Stomach (tissue), 19 donors: Measurements from ENCODE around the gene SNX1. TPM values are rescaled to one million over a fixed set of nuclear protein-coding genes. Genes with fewer than 3 reads are reported as not detected.

Source experiments
- DNase-seq, 2 donors: peaks; one replicate each; pipeline versions ENCODE4 v3.0.0 to v3.0.0-alpha.2; 2013 to 2019
- H3K27ac ChIP-seq, 5 donors: fragments of 200-600 bp in 4 of 5; sonication (generic) in 4 of 5; one replicate each; pipeline ENCODE4 v1.5.1; 2013 to 2019; ENCODE audit warnings: mild to moderate bottlenecking in 1 of 5, moderate library complexity in 1 of 5
- H3K27me3 ChIP-seq, 3 donors: fragments of 200-600 bp; sonication (generic); one replicate each; pipeline ENCODE4 v1.5.1; 2017 to 2019; ENCODE audit warnings: mixed run types in 1 of 3
- H3K36me3 ChIP-seq, 4 donors: fragments of 200-600 bp; sonication (generic); 1 replicate in 3 of 4; 2 replicates in 1 of 4; pipeline ENCODE4 v1.5.1; 2016 to 2019
- H3K4me1 ChIP-seq, 4 donors: fragments of 200-600 bp; sonication (generic); one replicate each; pipeline ENCODE4 v1.5.1; 2016 to 2019
- H3K4me3 ChIP-seq, 4 donors: fragments of 200-600 bp; sonication (generic) in 3 of 4; one replicate each; pipeline ENCODE4 v1.5.1; 2016 to 2019; ENCODE audit warnings: mild to moderate bottlenecking in 1 of 4
- H3K9me3 ChIP-seq, 4 donors: fragments of 200-600 bp; sonication (generic); one replicate each; pipeline ENCODE4 v1.5.1; 2016 to 2019
- CTCF ChIP-seq, 7 experiments: fragments of 450-650 bp in 4 of 7; fragments of 200-600 bp in 3 of 7; sonication (generic) in 3 of 7; IDR thresholded peaks; one replicate each; pipeline ENCODE4 v1.5.1; 2016 to 2019; ENCODE audit warnings: antibody characterized with exemption in 7 of 7, control low read depth in 2 of 7, mild to moderate bottlenecking in 1 of 7
- EP300 ChIP-seq: sonication (generic); formaldehyde crosslinking; IDR thresholded peaks from one replicate; pipeline ENCODE4 v1.6.1; 2017; ENCODE audit warnings: antibody characterized with exemption
- POLR2A ChIP-seq, 4 donors: fragments of 450-650 bp; IDR thresholded peaks; one replicate each; pipeline ENCODE4 v1.6.1; 2016; ENCODE audit warnings: antibody characterized with exemption in 4 of 4, control low read depth in 2 of 4, mild to moderate bottlenecking in 1 of 4, moderate library complexity in 1 of 4
- POLR2AphosphoS5 ChIP-seq, 3 donors: sonication (generic); formaldehyde crosslinking; IDR thresholded peaks; one replicate each; pipeline ENCODE4 v1.6.1; 2016; ENCODE audit warnings: antibody characterized with exemption in 3 of 3
- WGBS, 5 donors: extraction: QIAGEN DNeasy Blood & Tissue Kit in 3 of 5; methylation state at CpG; one replicate each; pipeline versions ENCODE4 v1.1.5 to v1.1.7; 2013 to 2018; 5-methylcytosine and 5-hydroxymethylcytosine counted together
- intact Hi-C: fragments of 100-400 bp; cut with DNase I; formaldehyde crosslinking; loops from one replicate; pipeline ENCODE4 v1.15.1; 2023; ENCODE audit warnings: low total_unique reads
- long read RNA-seq, 10 donors: transcript quantifications; one replicate each; lab custom pipeline, GENCODE V29; 2026
- polyA plus RNA-seq, 3 donors: library from polyadenylated mRNA; stranded (reverse); fragments of 200-250 nt; gene quantifications; one replicate each; pipeline ENCODE4 v1.2.3, GENCODE V29; 2013
- total RNA-seq, 5 donors: library from RNA; depleted of rRNA; stranded (reverse); fragments of >200 nt; gene quantifications; one replicate each; pipeline versions ENCODE4 v1.1.0 to v1.2.3, GENCODE V29; 2014 to 2016
- donor health status: healthy with polysubstance abuse.
- donor health status: Bipolar disorder and iron deficiency.
- donor health status: healthy.

Gene SNX1
- total RNA-seq, result 100 to 1,000 TPM in 1 of 5 donors, 10 to 100 TPM in 4; 61.2 to 119 (median 64.8) TPM
- 10 to 100 TPM; 38.8 to 62.3 (median 57.5) TPM for polyA plus RNA-seq
- long read RNA-seq, donor 1, transcript SNX1-208 (15 exons, 1,971 nt), result major isoform, 7 of 16 reads
- long read RNA-seq, donor 1, partial matches to known transcripts, result 9 of 16 reads
- long read RNA-seq, donor 1, other reads (novel, unspliced or antisense), result 0 of 16 reads
- long read RNA-seq, donor 2, transcript SNX1-208 (15 exons, 1,971 nt), result major isoform, 15 of 22 reads
- long read RNA-seq, donor 2, partial matches to known transcripts, result 6 of 22 reads
- long read RNA-seq, donor 2, other reads (novel, unspliced or antisense), result 0 of 22 reads
- long read RNA-seq, donor 3, transcript SNX1-208 (15 exons, 1,971 nt), result major isoform, 8 of 8 reads
- long read RNA-seq, donor 3, partial matches to known transcripts, result 0 of 8 reads
- long read RNA-seq, donor 3, other reads (novel, unspliced or antisense), result 0 of 8 reads
- long read RNA-seq, donor 4, partial matches to known transcripts, result 0 of 3 reads
- long read RNA-seq, donor 4, other reads (novel, unspliced or antisense), result 0 of 3 reads
- long read RNA-seq, donor 5, transcript SNX1-208 (15 exons, 1,971 nt), result major isoform, 11 of 17 reads
- long read RNA-seq, donor 5, partial matches to known transcripts, result 6 of 17 reads
- long read RNA-seq, donor 5, other reads (novel, unspliced or antisense), result 0 of 17 reads
- long read RNA-seq, donor 6, transcript SNX1-208 (15 exons, 1,971 nt), result major isoform, 35 of 119 reads
- long read RNA-seq, donor 6, partial matches to known transcripts, result 82 of 119 reads
- long read RNA-seq, donor 6, other reads (novel, unspliced or antisense), result 0 of 119 reads
- long read RNA-seq, donor 7, transcript SNX1-208 (15 exons, 1,971 nt), result major isoform, 13 of 25 reads
- long read RNA-seq, donor 7, partial matches to known transcripts, result 9 of 25 reads
- long read RNA-seq, donor 7, other reads (novel, unspliced or antisense), result 0 of 25 reads
- long read RNA-seq, donor 8, transcript SNX1-208 (15 exons, 1,971 nt), result major isoform, 11 of 23 reads
- long read RNA-seq, donor 8, partial matches to known transcripts, result 12 of 23 reads
- long read RNA-seq, donor 8, other reads (novel, unspliced or antisense), result 0 of 23 reads
- long read RNA-seq, donor 9, transcript SNX1-208 (15 exons, 1,971 nt), result major isoform, 5 of 12 reads
- long read RNA-seq, donor 9, partial matches to known transcripts, result 7 of 12 reads
- long read RNA-seq, donor 9, other reads (novel, unspliced or antisense), result 0 of 12 reads
- long read RNA-seq, donor 10, transcript SNX1-208 (15 exons, 1,971 nt), result major isoform, 7 of 8 reads
- long read RNA-seq, donor 10, partial matches to known transcripts, result 0 of 8 reads
- long read RNA-seq, donor 10, other reads (novel, unspliced or antisense), result 0 of 8 reads

DNA sequence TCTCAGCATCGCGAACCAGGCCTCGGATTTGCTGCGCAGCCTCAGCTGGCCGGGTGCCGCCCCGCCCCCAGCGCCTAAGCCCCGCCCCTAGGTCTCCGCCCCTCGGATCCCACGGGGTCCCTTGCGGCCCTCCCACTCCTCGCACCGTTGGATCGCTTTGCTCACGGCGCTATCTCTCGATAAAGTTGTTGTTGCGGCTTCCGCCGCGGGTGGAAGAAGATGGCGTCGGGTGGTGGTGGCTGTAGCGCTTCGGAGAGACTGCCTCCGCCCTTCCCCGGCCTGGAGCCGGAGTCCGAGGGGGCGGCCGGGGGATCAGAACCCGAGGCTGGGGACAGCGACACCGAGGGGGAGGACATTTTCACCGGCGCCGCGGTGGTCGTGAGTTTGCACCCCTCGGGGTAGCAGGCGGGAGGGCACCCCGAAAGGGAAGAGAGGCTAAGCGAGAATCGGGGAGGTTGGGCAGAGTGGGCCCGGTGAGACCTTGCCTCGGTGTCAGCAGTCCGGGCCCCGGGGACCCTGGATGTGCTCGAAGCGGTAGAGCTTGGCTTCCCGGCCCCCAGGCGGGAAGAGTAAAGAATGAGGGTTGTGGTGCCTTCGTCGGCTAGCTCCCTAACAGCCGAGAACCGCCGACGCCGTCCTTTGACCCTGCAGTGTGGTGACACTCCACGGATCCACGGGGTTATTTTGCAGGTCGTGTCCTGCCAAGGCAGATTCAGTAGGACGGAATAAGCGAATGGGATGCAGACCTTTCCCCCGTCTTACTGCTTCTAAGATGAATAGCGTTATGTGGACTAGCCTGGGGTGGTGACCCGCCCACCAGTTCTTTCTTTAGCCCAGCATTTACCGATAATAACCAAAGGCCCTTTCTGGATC lies at the start of gene SNX1:
TSS of gene SNX1 (plus strand) at position 188 of the 873 bp plus-strand sequence. CDS start at position 220, 32 bp downstream.
- DNase-seq, result peak; percentile 94 to 98
- Histone ChIP-seq H3K4me1 (peaks cover 34 to 84% (median 74%) of the 10 kb centered on the region in 4 donors), H3K27me3 (no peaks in the 10 kb centered on the region), H3K27ac (peak within 1 kb of the TSS; percentile 80 to 95 (median 92)), H3K9me3 (no peaks in the 10 kb centered on the region), H3K36me3 (no peaks in the 10 kb centered on the region), H3K4me3 (peak within 1 kb of the TSS; percentile 74 to 97 (median 90))
- peak; percentile 99 to 100 (median 100) for TF ChIP-seq POLR2AphosphoS5 (IDR thresholded peaks at IDR 0.05)
- peak in 2 of 7 experiments; percentile 22 to 26 for TF ChIP-seq CTCF (IDR thresholded peaks at IDR 0.05)
- peak in 2 of 4 donors; percentile 68 to 93 for TF ChIP-seq POLR2A (IDR thresholded peaks at IDR 0.05)
- no peak for TF ChIP-seq EP300
- intact Hi-C loops, result loop anchor here (10.0 kb wide), 1 partner anchor 59 kb away; the partner anchor contains the start of gene SNX22
- WGBS, 5 donors, result 0 to 1% (median 0%) methylated on average over 46 to 70 of the region's 70 CpGs

DNA sequence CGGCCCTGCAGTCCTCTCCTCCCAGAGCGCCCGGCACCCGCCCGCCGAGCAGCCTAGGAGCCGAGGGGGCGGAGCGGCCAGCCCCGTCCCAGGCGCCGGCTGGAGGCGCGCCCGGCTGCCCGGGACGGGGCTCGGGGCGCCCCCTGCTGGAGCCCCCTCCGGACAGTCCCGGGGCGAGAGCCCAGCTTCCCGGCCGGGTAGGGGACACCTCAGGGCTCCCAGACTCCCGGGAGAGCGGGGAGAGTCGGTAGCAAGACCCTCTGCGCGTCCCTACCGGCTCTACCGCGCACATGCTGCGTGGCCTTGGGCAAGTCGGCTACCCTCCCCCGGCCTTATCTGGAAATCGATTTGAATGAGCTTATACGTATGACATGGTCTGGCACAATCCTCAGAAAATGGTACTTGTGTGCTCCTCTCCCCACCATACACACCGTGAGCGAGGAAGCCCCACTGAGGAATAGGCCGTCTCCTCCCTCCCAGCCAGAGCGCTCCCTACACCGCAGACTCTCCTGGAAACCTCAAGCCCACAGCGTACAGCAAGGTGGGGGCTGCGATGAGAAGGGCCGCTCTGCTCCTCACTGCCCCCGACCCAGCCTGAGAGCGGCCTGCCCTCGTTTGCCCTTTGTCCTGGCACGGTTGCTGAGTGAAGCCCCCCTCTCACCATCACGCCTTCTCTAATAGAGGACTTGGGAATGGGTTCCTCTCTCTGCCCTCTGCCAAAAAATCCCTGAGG lies 49.2 kb upstream of the SNX1 start, which contains the start of gene DAPK2:
TSS of gene DAPK2 (minus strand) at position 65 of the 733 bp plus-strand sequence. CDS start 6,224 bp downstream, outside the sequence.
- no peaks in the 10 kb centered on the region for H3K36me3 ChIP-seq
- peaks cover 0 to 5% (median 0%) of the 10 kb centered on the region in 3 donors for H3K27me3 ChIP-seq
- H3K4me3 ChIP-seq, result peak within 1 kb of the TSS; percentile 57 to 78 (median 62)
- H3K27ac ChIP-seq, result peak within 1 kb of the TSS; percentile 16 to 83 (median 68)
- WGBS, 5 donors, result 8 to 19% (median 13%) methylated on average over 22 to 46 of the region's 50 CpGs
- TF ChIP-seq CTCF (IDR thresholded peaks at IDR 0.05) (peak in 5 of 7 experiments; percentile 41 to 90 (median 69)), POLR2AphosphoS5 (IDR thresholded peaks at IDR 0.05) (no peak)
- DNase-seq, result peak; percentile 85 to 89
- H3K4me1 ChIP-seq, result peaks cover 21 to 52% (median 24%) of the 10 kb centered on the region in 4 donors
- no peaks in the 10 kb centered on the region for H3K9me3 ChIP-seq
- intact Hi-C loops, result loop anchor here (5.0 kb wide), 1 partner anchor 99 kb away; no protein-coding TSS in a partner anchor

- Histone ChIP-seq H3K36me3 (no peaks in the 10 kb centered on the region), H3K4me1 (peaks cover 21 to 52% (median 24%) of the 10 kb centered on the region in 4 donors), H3K27me3 (peaks cover 0 to 5% (median 0%) of the 10 kb centered on the region in 3 donors), H3K27ac (no peak overlapping the region), H3K9me3 (no peaks in the 10 kb centered on the region), H3K4me3 (no peak overlapping the region)
- WGBS, 5 donors, result 68 to 89% (median 85%) methylated on average over 1 of the region's 1 CpG
- intact Hi-C loops, result loop anchor here (5.0 kb wide), 1 partner anchor 102 kb away; no protein-coding TSS in a partner anchor
- no peak for DNase-seq
- TF ChIP-seq POLR2A (IDR thresholded peaks at IDR 0.05) (no peak), POLR2AphosphoS5 (IDR thresholded peaks at IDR 0.05) (no peak), CTCF (IDR thresholded peaks at IDR 0.05) (no peak), EP300 (no peak)
These were observed 46.9 kb upstream of the SNX1 start for GRCh38 chr15:64048781-64049460.
